H1 (cell line): ENCODE results near the gene PGM2. TPM values are rescaled to one million over a fixed set of nuclear protein-coding genes. Genes with fewer than 3 reads are reported as not detected.

Experiments used
- CTCF ChIA-PET: fragments of 300-600 bp; sonication (Branson Sonifier 250); formaldehyde crosslinking; loops from one replicate; lab custom pipeline; 2021; ENCODE audit not compliant: partially characterized antibody; lab: Charles Lee
- POLR2A ChIA-PET: fragments of 300-600 bp; sonication (Branson Sonifier 250); formaldehyde crosslinking; loops from one replicate; lab custom pipeline; 2021; ENCODE audit warnings: inconsistent platforms; ENCODE audit not compliant: partially characterized antibody; lab: Charles Lee
- DNase-seq, 2 experiments: peaks; one replicate each; pipeline versions ENCODE4 v3.0.0 to v3.0.0-alpha.2; 2010 to 2022; ENCODE audit warnings: low spot score in 2 of 2, low read depth in 1 of 2, mixed read lengths in 1 of 2
- FAIRE-seq: peaks from 2 replicates; lab custom pipeline; 2011; peaks lifted over from hg19 to GRCh38; lab: Jason Lieb, UNC
- H2AFZ ChIP-seq: 2 replicates; pipeline ENCODE4 v1.8.1; 2012; ENCODE audit warnings: low read length, inconsistent platforms
- H2AK5ac ChIP-seq: 2 replicates; pipeline ENCODE4 v1.6.1; 2013; ENCODE audit warnings: low read depth, low read length
- H2BK120ac ChIP-seq: replicated peaks from 2 replicates; pipeline ENCODE3; 2013; ENCODE audit warnings: low read depth, low read length, inconsistent platforms
- H2BK12ac ChIP-seq: 2 replicates; pipeline ENCODE4 v1.6.1; 2013; ENCODE audit warnings: low read depth, low read length
- H2BK15ac ChIP-seq: 2 replicates; pipeline ENCODE4 v1.6.1; 2013; ENCODE audit warnings: low read length
- H2BK20ac ChIP-seq: 2 replicates; pipeline ENCODE4 v1.6.1; 2013; ENCODE audit warnings: low read length
- H2BK5ac ChIP-seq: 2 replicates; pipeline ENCODE4 v1.6.1; 2013; ENCODE audit warnings: low read depth, low read length
- H3K14ac ChIP-seq: 2 replicates; pipeline ENCODE4 v1.6.1; 2013; ENCODE audit warnings: inconsistent platforms; ENCODE audit not compliant: insufficient read length
- H3K18ac ChIP-seq: 2 replicates; pipeline ENCODE4 v1.6.1; 2013; ENCODE audit warnings: low read length; ENCODE audit errors: extremely low read depth
- H3K23ac ChIP-seq: 2 replicates; pipeline ENCODE4 v1.6.1; 2013; ENCODE audit warnings: inconsistent platforms; ENCODE audit not compliant: insufficient read length
- H3K23me2 ChIP-seq: 2 replicates; pipeline ENCODE4 v1.6.1; 2013; ENCODE audit warnings: low read depth, low read length
- H3K27ac ChIP-seq: 2 replicates; pipeline ENCODE4 v1.6.1; 2011; ENCODE audit warnings: low read depth, low read length, inconsistent platforms
- H3K27me3 ChIP-seq, 4 experiments: replicated peaks in 1 of 4; 1 replicate in 1 of 4; 2 replicates in 3 of 4; pipeline versions ENCODE4 v1.6.1 to v1.8.1; 2011 to 2013; ENCODE audit warnings: low read length in 3 of 4, mild to moderate bottlenecking in 3 of 4, inconsistent platforms in 2 of 4, mixed read lengths in 2 of 4, moderate library complexity in 1 of 4; ENCODE audit not compliant: control insufficient read depth in 3 of 4, insufficient read depth in 3 of 4; ENCODE audit errors: extremely low read depth in 1 of 4
- H3K36me3 ChIP-seq, 4 experiments: 2 replicates each; pipeline versions ENCODE4 v1.6.1 to v1.8.1; 2011 to 2013; ENCODE audit warnings: mild to moderate bottlenecking in 4 of 4, low read length in 3 of 4, moderate library complexity in 2 of 4, control low read depth in 1 of 4, inconsistent platforms in 1 of 4; ENCODE audit not compliant: insufficient read depth in 4 of 4, control insufficient read depth in 2 of 4
- H3K4ac ChIP-seq: replicated peaks from 2 replicates; pipeline ENCODE3; 2013; ENCODE audit warnings: low read length, low read depth, mixed read lengths, inconsistent platforms; ENCODE audit not compliant: insufficient read length
- H3K4me1 ChIP-seq, 4 experiments: replicated peaks in 1 of 4; 1 replicate in 1 of 4; 2 replicates in 3 of 4; pipeline versions ENCODE4 v1.6.1 to v1.8.1; 2011 to 2013; ENCODE audit warnings: low read length in 3 of 4, inconsistent platforms in 2 of 4, mixed read lengths in 1 of 4; ENCODE audit not compliant: insufficient read depth in 4 of 4, control insufficient read depth in 3 of 4
- H3K4me2 ChIP-seq, 2 experiments: 2 replicates each; pipeline versions ENCODE4 v1.6.1 to v1.8.1; 2011 to 2013; ENCODE audit warnings: low read depth in 2 of 2, low read length in 2 of 2, control low read depth in 1 of 2, inconsistent platforms in 1 of 2, mild to moderate bottlenecking in 1 of 2; ENCODE audit not compliant: insufficient read depth in 1 of 2
- H3K4me3 ChIP-seq, 4 experiments: fragments of 200-600, 300-600 bp in 1 of 4; sonication (generic), shearing (Covaris generic), sonication (Bioruptor Twin) in 1 of 4; 2 replicates each; pipeline versions ENCODE4 v1.5.1 to v1.8.1; 2011 to 2016; ENCODE audit warnings: low read length in 4 of 4, low read depth in 3 of 4, control low read depth in 2 of 4, inconsistent platforms in 2 of 4, mild to moderate bottlenecking in 2 of 4, mixed read lengths in 1 of 4, moderate library complexity in 1 of 4; ENCODE audit not compliant: insufficient read depth in 2 of 4; ENCODE audit errors: extremely low read depth in 1 of 4
- H3K56ac ChIP-seq: replicated peaks from 2 replicates; pipeline ENCODE3; 2013; ENCODE audit warnings: low read depth, mild to moderate bottlenecking, mixed read lengths, low read length, inconsistent platforms; ENCODE audit not compliant: insufficient read length
- H3K79me1 ChIP-seq: 2 replicates; pipeline ENCODE4 v1.6.1; 2013; ENCODE audit warnings: low read depth, low read length, control low read depth
- H3K79me2 ChIP-seq, 2 experiments: 2 replicates each; pipeline versions ENCODE4 v1.6.1 to v1.8.1; 2012 to 2013; ENCODE audit warnings: low read length in 2 of 2, mild to moderate bottlenecking in 2 of 2, inconsistent platforms in 1 of 2; ENCODE audit not compliant: insufficient read depth in 2 of 2, control insufficient read depth in 1 of 2
- H3K9ac ChIP-seq, 4 experiments: replicated peaks in 1 of 4; 1 replicate in 1 of 4; 2 replicates in 3 of 4; pipeline versions ENCODE4 v1.6.1 to v1.8.1; 2011 to 2013; ENCODE audit warnings: low read depth in 3 of 4, low read length in 3 of 4, control low read depth in 2 of 4, mild to moderate bottlenecking in 2 of 4, moderate library complexity in 2 of 4, inconsistent platforms in 1 of 4; ENCODE audit errors: extremely low read depth in 1 of 4
- H3K9me3 ChIP-seq, 2 experiments: 2 replicates each; pipeline versions ENCODE4 v1.6.1 to v1.8.1; 2012 to 2013; ENCODE audit warnings: mild to moderate bottlenecking in 2 of 2, moderate library complexity in 2 of 2, control low read depth in 1 of 2, inconsistent platforms in 1 of 2, low read depth in 1 of 2, low read length in 1 of 2, mixed read lengths in 1 of 2; ENCODE audit not compliant: insufficient read depth in 2 of 2
- H4K20me1 ChIP-seq, 2 experiments: replicated peaks in 1 of 2; 2 replicates each; pipeline versions ENCODE3 to v1.8.1; 2011 to 2013; ENCODE audit warnings: inconsistent platforms in 2 of 2, low read length in 2 of 2, mild to moderate bottlenecking in 1 of 2; ENCODE audit not compliant: insufficient read depth in 2 of 2, control insufficient read depth in 1 of 2
- H4K5ac ChIP-seq: 2 replicates; pipeline ENCODE4 v1.6.1; 2013; ENCODE audit warnings: low read length, low read depth, mixed read lengths, inconsistent platforms; ENCODE audit not compliant: insufficient read length
- H4K8ac ChIP-seq: 2 replicates; pipeline ENCODE4 v1.8.0; 2013; ENCODE audit warnings: mild to moderate bottlenecking, moderate library complexity, low read length, inconsistent platforms; ENCODE audit not compliant: insufficient read depth; ENCODE audit errors: extremely low read depth
- H4K91ac ChIP-seq: replicated peaks from 2 replicates; pipeline ENCODE3; 2013; ENCODE audit warnings: low read length, mixed read lengths, inconsistent platforms; ENCODE audit not compliant: insufficient read length
- BRCA1 ChIP-seq: IDR thresholded peaks from 2 replicates; pipeline ENCODE4 v1.6.1; 2012; ENCODE audit warnings: low read depth, low read length, improper control_type of control experiment
- CHD2 ChIP-seq: IDR thresholded peaks from 2 replicates; pipeline ENCODE4 v1.6.1; 2012; ENCODE audit warnings: low read length, improper control_type of control experiment
- CREB1 ChIP-seq: IDR thresholded peaks from 2 replicates; pipeline ENCODE4 v1.6.1; 2012; ENCODE audit warnings: inconsistent platforms
- EGR1 ChIP-seq: IDR thresholded peaks from 2 replicates; pipeline ENCODE4 v1.6.1; 2011; ENCODE audit warnings: low read depth, low read length, borderline replicate concordance
- GTF2F1 ChIP-seq: IDR thresholded peaks from 2 replicates; pipeline ENCODE4 v1.6.1; 2012; ENCODE audit warnings: low read depth, low read length, improper control_type of control experiment, borderline replicate concordance
- HDAC6 ChIP-seq: IDR thresholded peaks from one replicate; pipeline ENCODE4 v1.7.1; 2012; ENCODE audit warnings: low read depth, mild to moderate bottlenecking, inconsistent platforms, low read length, moderate library complexity
- JUND ChIP-seq: IDR thresholded peaks from 2 replicates; pipeline ENCODE4 v1.6.1; 2011; ENCODE audit warnings: mild to moderate bottlenecking, improper control_type of control experiment, low read length
- KDM5A ChIP-seq: fragments of 200-600 bp; IDR thresholded peaks from 2 replicates; pipeline ENCODE4 v1.7.1; 2012; ENCODE audit warnings: mild to moderate bottlenecking, low read length, inconsistent platforms, mixed read lengths
- RFX5 ChIP-seq: IDR thresholded peaks from 2 replicates; pipeline ENCODE4 v1.6.1; 2011; ENCODE audit warnings: low read depth, low read length, improper control_type of control experiment, borderline replicate concordance
- SAP30 ChIP-seq: fragments of 300-600 bp; sonication (generic); IDR thresholded peaks from 2 replicates; pipeline ENCODE4 v1.7.1; 2012; ENCODE audit warnings: low read length, moderate library complexity, mild to moderate bottlenecking, inconsistent platforms; ENCODE audit not compliant: insufficient read depth, insufficient replicate concordance
- SP2 ChIP-seq: IDR thresholded peaks from 2 replicates; pipeline ENCODE4 v1.6.1; 2012; ENCODE audit warnings: mild to moderate bottlenecking, low read length, inconsistent platforms
- TEAD4 ChIP-seq: IDR thresholded peaks from 2 replicates; pipeline ENCODE4 v1.6.1; 2012; ENCODE audit warnings: low read depth, low read length, inconsistent platforms, mixed read lengths
- WGBS, 2 experiments: shearing (Covaris generic) in 1 of 2; methylation state at CpG; one replicate each; pipeline versions ENCODE4 v1.1.6 to v1.1.7; 2013 to 2015; ENCODE audit warnings: low lambda C conversion rate in 2 of 2, mixed read lengths in 2 of 2, inconsistent platforms in 1 of 2, low coverage in 1 of 2, missing lambda C conversion rate in 1 of 2; ENCODE audit not compliant: insufficient replicate concordance in 2 of 2, insufficient coverage in 1 of 2, insufficient read length in 1 of 2; ENCODE audit errors: extremely low coverage in 1 of 2, missing lambda C conversion rate in 1 of 2; 5-methylcytosine and 5-hydroxymethylcytosine counted together
- polyA plus RNA-seq, 7 experiments: library from polyadenylated mRNA; depleted of rRNA in 3 of 7; stranded (reverse) in 5 of 7; unstranded in 2 of 7; fragments of >200 nt in 5 of 7; fragments of 200-250 nt in 2 of 7; gene quantifications; 1 replicate in 5 of 7; 2 replicates in 1 of 7; 4 replicates in 1 of 7; pipeline versions ENCODE4 v1.2.1 to v1.2.3, GENCODE V29; 2011 to 2013; ENCODE audit warnings: missing spikeins in 2 of 7, mixed read lengths in 2 of 7
- total RNA-seq: library from RNA; stranded (reverse); fragmentation: NEBNext Ultra II Directional; extraction: Animal tissue kit (Norgen Biotek cat#: 25700); gene quantifications from 2 replicates; pipeline ENCODE4 v1.2.1, GENCODE V29; 2021
- TF ChIP-seq, protein P1 (sequence below): IDR thresholded peaks from 2 replicates; pipeline ENCODE4 v1.6.1; 2011; ENCODE audit warnings: low read length, improper control_type of control experiment
- TF ChIP-seq, protein P2 (sequence below): IDR thresholded peaks from 2 replicates; pipeline ENCODE4 v1.6.1; 2011; ENCODE audit warnings: low read depth, mild to moderate bottlenecking, low read length; ENCODE audit not compliant: insufficient read depth

PGM2 gene
- total and polyA plus RNA-seq, 2 of the 8 experiments (the other 6 are each of a cell fraction or from before 2014, with no cell fraction given): 7.7 to 38.0 TPM

DNA sequence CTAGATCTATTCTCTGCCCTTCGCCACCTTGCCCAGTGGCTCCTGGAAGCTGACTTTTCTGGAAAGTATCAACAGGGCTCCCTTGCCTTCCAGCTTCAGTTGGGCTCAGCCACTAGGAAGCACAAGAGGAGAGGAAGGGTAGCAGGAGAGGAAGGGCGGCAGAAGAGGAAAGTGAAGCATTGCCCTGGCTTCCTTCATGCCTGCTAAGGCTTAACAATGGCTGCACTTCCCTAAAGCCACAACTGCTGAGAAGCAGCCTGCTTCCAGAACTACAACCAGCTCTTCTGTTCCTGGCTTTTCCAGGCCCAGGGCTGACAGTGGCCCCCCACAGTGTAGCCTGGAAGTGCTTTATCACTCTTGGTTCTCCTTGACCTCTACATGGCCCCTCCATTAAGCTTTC is 29.1 kb upstream of the PGM2 start:
- no peak overlapping the region for H2BK120ac ChIP-seq
- H3K18ac ChIP-seq: no peak overlapping the region
- no peak overlapping the region for H4K91ac ChIP-seq
- H4K5ac ChIP-seq: no peak overlapping the region
- FAIRE-seq: no peak
- H3K36me3 ChIP-seq: no peaks in the 10 kb centered on the region
- H3K23ac ChIP-seq: no peak overlapping the region
- H2BK20ac ChIP-seq: no peak overlapping the region
- H3K4me3 ChIP-seq: no peak overlapping the region
- 83% methylated on average over 2 of the region's 2 CpGs; no CpG with 5 or more reads in 1 of the 2 experiments for WGBS, 2 experiments
- DNase-seq: no peak
- 0 out of 2 replicates have a peak overlapping the region, but pooled peaks have one; percentile 1 for H2AFZ ChIP-seq
- ChIA-PET POLR2A (interaction anchor here (0.6 kb wide), 1 partner anchor 43 kb away, joined by 3 read pairs; no protein-coding TSS in a partner anchor), CTCF (interaction anchor here (0.6 to 2.9 kb wide), 10 partner anchors 12 to 604 kb away, joined by 3 to 21 read pairs (median 3); no protein-coding TSS in a partner anchor)
- no peak overlapping the region for H3K27ac ChIP-seq
- no peak overlapping the region for H2BK12ac ChIP-seq
- no peaks in the 10 kb centered on the region for H3K23me2 ChIP-seq
- H3K79me1 ChIP-seq: no peaks in the 10 kb centered on the region
- no peak overlapping the region; the same call in 1 of the 2 replicates for H2AK5ac ChIP-seq
- no peaks in the 10 kb centered on the region for H4K20me1 ChIP-seq
- no peak overlapping the region for H2BK5ac ChIP-seq
- H3K27me3 ChIP-seq: no peaks in the 10 kb centered on the region
- no peak overlapping the region for H3K14ac ChIP-seq
- H4K8ac ChIP-seq: no peak overlapping the region
- no peaks in the 10 kb centered on the region for H3K4me1 ChIP-seq
- no peak overlapping the region for H2BK15ac ChIP-seq
- H3K4ac ChIP-seq: no peak overlapping the region
- no peaks in the 10 kb centered on the region for H3K79me2 ChIP-seq
- H3K56ac ChIP-seq: no peak overlapping the region
- no peak overlapping the region for H3K9ac ChIP-seq
- H3K4me2 ChIP-seq: no peak overlapping the region
- H3K9me3 ChIP-seq: peaks cover 4 to 8% of the 10 kb centered on the region in 2 experiments; a peak in 1 of 4 replicates
- TF ChIP-seq SP2 (no peak), RFX5 (no peak), TEAD4 (no peak), GTF2F1 (no peak), BRCA1 (no peak), KDM5A (no peak), JUND (no peak), SAP30 (no peak), CREB1 (no peak), EGR1 (no peak), HDAC6 (no peak), CHD2 (no peak)
- TF ChIP-seq, protein P1, sequence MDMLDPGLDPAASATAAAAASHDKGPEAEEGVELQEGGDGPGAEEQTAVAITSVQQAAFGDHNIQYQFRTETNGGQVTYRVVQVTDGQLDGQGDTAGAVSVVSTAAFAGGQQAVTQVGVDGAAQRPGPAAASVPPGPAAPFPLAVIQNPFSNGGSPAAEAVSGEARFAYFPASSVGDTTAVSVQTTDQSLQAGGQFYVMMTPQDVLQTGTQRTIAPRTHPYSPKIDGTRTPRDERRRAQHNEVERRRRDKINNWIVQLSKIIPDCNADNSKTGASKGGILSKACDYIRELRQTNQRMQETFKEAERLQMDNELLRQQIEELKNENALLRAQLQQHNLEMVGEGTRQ: no peak
- TF ChIP-seq, protein P2, sequence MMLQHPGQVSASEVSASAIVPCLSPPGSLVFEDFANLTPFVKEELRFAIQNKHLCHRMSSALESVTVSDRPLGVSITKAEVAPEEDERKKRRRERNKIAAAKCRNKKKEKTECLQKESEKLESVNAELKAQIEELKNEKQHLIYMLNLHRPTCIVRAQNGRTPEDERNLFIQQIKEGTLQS: no peak
